Osteoblast (primary cell): ENCODE data around the gene FXYD5. TPM values are rescaled to one million over a fixed set of nuclear protein-coding genes. Genes with fewer than 3 reads are reported as not detected.

Experiments
- DNase-seq: peaks from one replicate; pipeline ENCODE4 v3.0.0; 2011; ENCODE audit warnings: low spot score, mixed read lengths; ENCODE audit not compliant: insufficient read length; ENCODE audit errors: missing footprints
- H2AFZ ChIP-seq: 2 replicates; pipeline ENCODE4 v1.6.0; 2011; ENCODE audit warnings: mild to moderate bottlenecking, low read length
- H3K27ac ChIP-seq: 2 replicates; pipeline ENCODE4 v1.5.1; 2011; ENCODE audit warnings: mild to moderate bottlenecking, low read depth, low read length, moderate library complexity
- H3K27me3 ChIP-seq: 2 replicates; pipeline ENCODE4 v1.6.0; 2012; ENCODE audit warnings: mild to moderate bottlenecking, control low read depth, inconsistent platforms, low read length, moderate library complexity; ENCODE audit not compliant: insufficient read depth
- H3K36me3 ChIP-seq: 2 replicates; pipeline ENCODE4 v1.5.1; 2011; ENCODE audit warnings: mild to moderate bottlenecking, low read length, control low read depth, moderate library complexity; ENCODE audit not compliant: insufficient read depth
- H3K4me1 ChIP-seq: 2 replicates; pipeline ENCODE4 v1.5.1; 2011; ENCODE audit warnings: mild to moderate bottlenecking, low read length, control low read depth, moderate library complexity; ENCODE audit not compliant: insufficient read depth
- H3K4me2 ChIP-seq: 2 replicates; pipeline ENCODE4 v1.6.0; 2011; ENCODE audit warnings: mild to moderate bottlenecking, low read length; ENCODE audit not compliant: insufficient read depth
- H3K4me3 ChIP-seq: fragments of 200-600 bp; sonication (generic); 3 replicates; pipeline ENCODE4 v1.5.1; 2012; ENCODE audit warnings: mild to moderate bottlenecking, low read length, inconsistent platforms; ENCODE audit not compliant: insufficient read depth
- H3K79me2 ChIP-seq: 2 replicates; pipeline ENCODE4 v1.6.0; 2012; ENCODE audit warnings: mild to moderate bottlenecking, low read length, control low read depth, inconsistent platforms; ENCODE audit not compliant: insufficient read depth
- H3K9me3 ChIP-seq: 2 replicates; pipeline ENCODE4 v1.5.1; 2011; ENCODE audit warnings: low read depth, low read length, control low read depth
- H4K20me1 ChIP-seq: 2 replicates; pipeline ENCODE4 v1.6.0; 2012; ENCODE audit warnings: mild to moderate bottlenecking, low read length, control low read depth; ENCODE audit not compliant: insufficient read depth
- CTCF ChIP-seq: IDR thresholded peaks from 2 replicates; pipeline ENCODE4 v1.5.1; 2011; ENCODE audit warnings: mild to moderate bottlenecking, low read depth, low read length, moderate library complexity; ENCODE audit errors: extremely low read depth
- total RNA-seq: library from RNA; depleted of rRNA; stranded (reverse); fragments of >200 nt; gene quantifications from 2 replicates; pipeline ENCODE4 v1.2.3, GENCODE V29; 2012

FXYD5 gene
- total RNA-seq, 1 donor = 29.0 TPM

GRCh38 chr19:35143231-35143715 lies 11.3 kb upstream of the FXYD5 start, which contains the start of gene FXYD7:
TSS of gene FXYD7 (plus strand) at chr19:35143255. CDS start at chr19:35143334, 79 bp downstream.
- TF ChIP-seq CTCF = no peak
- peak; percentile 45 for DNase-seq
- Histone ChIP-seq H3K27me3 (peaks cover 16% of the 10 kb centered on the region), H2AFZ (no peak within 1 kb of the TSS), H3K9me3 (no peaks in the 10 kb centered on the region), H3K4me3 (no peak within 1 kb of the TSS), H3K4me2 (no peak within 1 kb of the TSS), H3K4me1 (peaks cover 14% of the 10 kb centered on the region), H3K36me3 (no peaks in the 10 kb centered on the region), H3K27ac (no peak within 1 kb of the TSS), H4K20me1 (no peaks in the 10 kb centered on the region), H3K79me2 (no peaks in the 10 kb centered on the region)

DNA sequence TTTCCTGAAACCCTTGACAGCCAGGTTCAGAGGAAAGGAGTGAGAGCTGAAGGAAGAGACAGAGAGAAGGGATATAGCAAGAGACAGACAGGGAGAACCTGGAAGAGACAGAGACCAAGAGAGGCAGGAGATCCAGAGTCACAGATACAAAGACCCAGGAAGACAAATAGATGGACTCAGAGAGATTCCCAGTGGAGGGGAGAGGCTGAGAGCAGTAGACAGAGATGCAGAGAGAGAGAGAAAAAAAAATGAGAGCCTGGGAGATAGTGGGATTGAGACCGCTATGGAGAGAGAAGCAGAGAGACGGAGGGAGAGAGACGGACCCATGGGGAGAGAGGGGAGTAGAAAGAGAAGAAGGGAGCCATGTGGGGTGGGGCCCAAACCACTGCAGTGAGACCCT lies 10.7 kb upstream of the FXYD5 start:
- H3K4me2 ChIP-seq = no peak overlapping the region
- DNase-seq = peak; percentile 69

GRCh38 chr19:35144259-35144599 lies 10.3 kb upstream of the FXYD5 start:
- H3K9me3 ChIP-seq = no peaks in the 10 kb centered on the region
- H3K79me2 ChIP-seq = no peaks in the 10 kb centered on the region
- no peak overlapping the region for H2AFZ ChIP-seq
- no peaks in the 10 kb centered on the region for H4K20me1 ChIP-seq
- peaks cover 10% of the 10 kb centered on the region for H3K27me3 ChIP-seq
- H3K4me1 ChIP-seq = peaks cover 8% of the 10 kb centered on the region
- H3K27ac ChIP-seq = no peak overlapping the region
- no peaks in the 10 kb centered on the region for H3K36me3 ChIP-seq
- DNase-seq = peak; percentile 62
- H3K4me2 ChIP-seq = no peak overlapping the region
- H3K4me3 ChIP-seq = no peak overlapping the region
- no peak for TF ChIP-seq CTCF

More for the DNA sequence above, 10.7 kb upstream of the FXYD5 start:
- H3K79me2 ChIP-seq = no peaks in the 10 kb centered on the region
- H3K36me3 ChIP-seq = no peaks in the 10 kb centered on the region
- no peak for TF ChIP-seq CTCF
- no peak overlapping the region for H2AFZ ChIP-seq
- H4K20me1 ChIP-seq = no peaks in the 10 kb centered on the region
- H3K4me1 ChIP-seq = peaks cover 12% of the 10 kb centered on the region
- no peak overlapping the region for H3K27ac ChIP-seq
- H3K27me3 ChIP-seq = peaks cover 14% of the 10 kb centered on the region
- no peak overlapping the region for H3K4me3 ChIP-seq
- no peaks in the 10 kb centered on the region for H3K9me3 ChIP-seq

DNA sequence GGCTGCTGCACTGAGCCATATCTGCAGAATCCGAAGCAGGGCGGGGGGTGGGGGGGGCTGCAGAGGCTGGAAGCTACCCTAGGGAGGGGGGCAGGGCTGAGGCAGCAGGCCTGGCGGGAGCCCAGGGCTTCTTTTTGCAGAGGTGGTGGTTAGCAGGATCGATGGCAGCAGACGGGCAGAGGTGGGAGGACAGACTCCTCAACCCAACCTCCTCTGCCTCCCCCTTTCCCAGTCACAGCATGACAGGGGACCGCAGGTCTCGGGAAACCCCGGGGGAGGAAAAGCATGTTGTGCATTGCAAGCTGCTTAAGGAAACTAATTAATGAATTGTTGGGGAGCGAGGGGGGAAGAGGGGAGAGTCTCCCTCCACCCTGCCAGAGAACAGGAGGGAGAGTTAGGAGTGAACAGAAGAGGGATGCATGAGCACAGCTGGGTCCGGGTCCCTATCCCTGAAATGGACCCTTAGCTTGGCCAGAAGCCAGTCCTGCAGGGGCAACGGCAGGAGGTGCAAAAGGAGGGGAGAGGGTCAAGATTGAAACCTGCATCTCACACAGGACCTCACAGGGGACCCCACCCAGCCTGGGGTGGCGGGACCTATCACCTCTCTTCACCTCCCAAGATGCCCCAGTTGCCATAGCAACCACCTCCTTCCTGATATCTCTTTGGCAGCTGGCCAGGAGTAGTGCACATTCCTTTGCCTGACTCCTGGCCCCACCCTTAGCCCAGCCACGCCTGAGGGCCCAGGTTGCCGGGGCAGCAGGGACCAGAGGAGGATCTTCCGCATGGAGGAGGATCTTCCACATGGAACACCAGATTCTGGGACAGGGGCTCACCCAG lies 9.7 kb upstream of the FXYD5 start:
- Histone ChIP-seq H3K4me1 (peaks cover 2% of the 10 kb centered on the region), H4K20me1 (no peaks in the 10 kb centered on the region), H3K27ac (no peak overlapping the region), H3K4me3 (no peak overlapping the region), H2AFZ (no peak overlapping the region), H3K36me3 (no peaks in the 10 kb centered on the region), H3K27me3 (peaks cover 9% of the 10 kb centered on the region), H3K4me2 (no peak overlapping the region), H3K9me3 (no peaks in the 10 kb centered on the region), H3K79me2 (no peaks in the 10 kb centered on the region)
- peak; percentile 73 for DNase-seq
- TF ChIP-seq CTCF = no peak
